ENCODE results near the gene ZMYM5.
"Not testable (repeated sequence)": the region's sequence is repeated elsewhere in the genome, so short reads cannot be mapped to it uniquely, and the experiment has no call there.

The ZMYM5 gene

DNA sequence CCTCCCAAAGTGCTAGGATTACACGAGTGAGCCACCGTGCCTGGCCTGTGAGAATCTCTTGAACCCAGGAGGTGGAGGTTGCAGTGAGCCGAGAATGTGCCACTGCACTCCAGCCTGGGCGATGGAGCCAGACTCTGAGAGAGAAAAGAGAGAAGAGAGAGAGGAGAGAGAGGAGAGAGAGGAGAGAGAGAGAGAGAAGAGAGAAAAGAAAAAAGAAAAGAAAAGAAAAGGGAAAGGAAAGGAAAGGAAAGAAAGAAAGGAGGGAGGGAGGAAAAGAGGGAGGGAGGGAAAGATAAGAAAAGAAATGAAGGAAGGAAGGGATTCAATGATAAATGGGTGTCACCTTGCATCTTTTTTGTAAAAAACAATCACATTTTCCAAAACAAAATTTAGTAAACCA is 57.7 kb downstream of the ZMYM5 start:
- Histone ChIP-seq H3K27me3 (ENCODE audit: insufficient read depth, low read depth) (no peaks in the 10 kb centered on the region), H3K4me3 (IDR thresholded peaks at IDR 0.05; ENCODE audit: insufficient read depth, low read depth, low read length) (no peak overlapping the region), H3K79me2 (ENCODE audit: insufficient read depth, low read depth) (no peaks in the 10 kb centered on the region), H4K20me1 (ENCODE audit: insufficient read depth) (no peaks in the 10 kb centered on the region), H3K36me3 (ENCODE audit: insufficient read depth) (no peaks in the 10 kb centered on the region), H3K4me1 (ENCODE audit: low read depth, poor library complexity, severe bottlenecking) (no peaks in the 10 kb centered on the region), H2AFZ (ENCODE audit: low read depth) (no peak overlapping the region), H3K27ac (no peak overlapping the region), H3K9ac (no peak overlapping the region), H3K4me2 (no peak overlapping the region)
- TF ChIP-seq, protein P1, sequence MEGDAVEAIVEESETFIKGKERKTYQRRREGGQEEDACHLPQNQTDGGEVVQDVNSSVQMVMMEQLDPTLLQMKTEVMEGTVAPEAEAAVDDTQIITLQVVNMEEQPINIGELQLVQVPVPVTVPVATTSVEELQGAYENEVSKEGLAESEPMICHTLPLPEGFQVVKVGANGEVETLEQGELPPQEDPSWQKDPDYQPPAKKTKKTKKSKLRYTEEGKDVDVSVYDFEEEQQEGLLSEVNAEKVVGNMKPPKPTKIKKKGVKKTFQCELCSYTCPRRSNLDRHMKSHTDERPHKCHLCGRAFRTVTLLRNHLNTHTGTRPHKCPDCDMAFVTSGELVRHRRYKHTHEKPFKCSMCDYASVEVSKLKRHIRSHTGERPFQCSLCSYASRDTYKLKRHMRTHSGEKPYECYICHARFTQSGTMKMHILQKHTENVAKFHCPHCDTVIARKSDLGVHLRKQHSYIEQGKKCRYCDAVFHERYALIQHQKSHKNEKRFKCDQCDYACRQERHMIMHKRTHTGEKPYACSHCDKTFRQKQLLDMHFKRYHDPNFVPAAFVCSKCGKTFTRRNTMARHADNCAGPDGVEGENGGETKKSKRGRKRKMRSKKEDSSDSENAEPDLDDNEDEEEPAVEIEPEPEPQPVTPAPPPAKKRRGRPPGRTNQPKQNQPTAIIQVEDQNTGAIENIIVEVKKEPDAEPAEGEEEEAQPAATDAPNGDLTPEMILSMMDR (conservative IDR thresholded peaks at IDR 0.05; ENCODE audit: low read depth, low read length), result no peak

DNA sequence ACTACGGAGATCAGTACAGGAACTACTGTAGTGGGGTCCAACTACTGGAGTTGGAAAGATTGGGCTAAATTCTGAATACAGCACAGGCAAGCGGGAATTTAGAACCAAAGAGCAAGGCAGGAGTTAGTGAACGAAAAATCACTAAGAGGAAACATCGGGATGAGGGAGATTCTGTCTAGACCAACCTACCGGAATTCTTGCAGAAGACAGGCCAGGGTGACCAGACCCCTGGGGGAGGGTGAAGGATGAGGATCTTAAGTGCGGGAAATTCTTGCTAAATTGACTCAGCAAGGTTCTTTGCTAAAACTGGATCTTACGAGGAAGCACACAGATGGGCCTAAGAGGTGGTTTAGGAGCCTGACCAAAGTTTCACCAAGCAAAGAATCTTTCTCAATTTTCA is 67.5 kb downstream of the ZMYM5 start:
- no peak overlapping the region for H3K9ac ChIP-seq
- H2AFZ ChIP-seq (ENCODE audit: low read depth), result no peak overlapping the region
- no peak overlapping the region for H3K4me2 ChIP-seq
- H3K36me3 ChIP-seq (ENCODE audit: insufficient read depth), result no peaks in the 10 kb centered on the region
- no peaks in the 10 kb centered on the region for H3K4me1 ChIP-seq (ENCODE audit: low read depth, poor library complexity, severe bottlenecking)
- no peak overlapping the region for H3K27ac ChIP-seq
- no peaks in the 10 kb centered on the region for H3K79me2 ChIP-seq (ENCODE audit: insufficient read depth, low read depth)
- no peaks in the 10 kb centered on the region for H3K27me3 ChIP-seq (ENCODE audit: insufficient read depth, low read depth)
- H4K20me1 ChIP-seq (ENCODE audit: insufficient read depth), result no peaks in the 10 kb centered on the region
- no peak overlapping the region for H3K4me3 ChIP-seq (IDR thresholded peaks at IDR 0.05; ENCODE audit: insufficient read depth, low read depth, low read length)
- TF ChIP-seq, protein P1 (conservative IDR thresholded peaks at IDR 0.05; ENCODE audit: low read depth, low read length), result no peak

DNA sequence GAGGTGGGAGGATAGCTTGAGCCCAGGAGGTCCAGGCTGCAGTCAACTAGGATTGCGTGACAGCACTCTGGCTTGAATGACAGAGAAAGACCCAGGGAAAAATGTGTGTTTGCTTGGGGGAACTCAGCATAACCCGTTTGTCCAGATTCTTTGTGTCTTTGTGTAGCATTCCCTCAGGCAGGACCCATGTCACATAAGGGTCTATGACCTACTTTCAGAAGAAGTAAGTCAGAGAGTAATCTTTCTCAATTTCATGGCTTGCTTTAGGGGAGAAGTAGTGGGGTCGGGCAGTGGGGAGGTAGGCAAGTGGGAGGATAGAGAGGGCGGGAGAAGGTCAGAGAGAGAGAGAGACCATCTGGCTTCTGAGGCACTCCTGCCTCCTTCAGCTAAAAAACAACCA is 68.8 kb downstream of the ZMYM5 start:
- Histone ChIP-seq H4K20me1 (ENCODE audit: insufficient read depth) (no peaks in the 10 kb centered on the region), H3K79me2 (ENCODE audit: insufficient read depth, low read depth) (no peaks in the 10 kb centered on the region), H3K4me2 (no peak overlapping the region), H3K36me3 (ENCODE audit: insufficient read depth) (no peaks in the 10 kb centered on the region), H2AFZ (ENCODE audit: low read depth) (no peak overlapping the region), H3K9ac (no peak overlapping the region), H3K27me3 (ENCODE audit: insufficient read depth, low read depth) (no peaks in the 10 kb centered on the region), H3K27ac (no peak overlapping the region), H3K4me1 (ENCODE audit: low read depth, poor library complexity, severe bottlenecking) (no peaks in the 10 kb centered on the region), H3K4me3 (IDR thresholded peaks at IDR 0.05; ENCODE audit: insufficient read depth, low read depth, low read length) (no peak overlapping the region)
- TF ChIP-seq, protein P1 (conservative IDR thresholded peaks at IDR 0.05; ENCODE audit: low read depth, low read length), result no peak

DNA sequence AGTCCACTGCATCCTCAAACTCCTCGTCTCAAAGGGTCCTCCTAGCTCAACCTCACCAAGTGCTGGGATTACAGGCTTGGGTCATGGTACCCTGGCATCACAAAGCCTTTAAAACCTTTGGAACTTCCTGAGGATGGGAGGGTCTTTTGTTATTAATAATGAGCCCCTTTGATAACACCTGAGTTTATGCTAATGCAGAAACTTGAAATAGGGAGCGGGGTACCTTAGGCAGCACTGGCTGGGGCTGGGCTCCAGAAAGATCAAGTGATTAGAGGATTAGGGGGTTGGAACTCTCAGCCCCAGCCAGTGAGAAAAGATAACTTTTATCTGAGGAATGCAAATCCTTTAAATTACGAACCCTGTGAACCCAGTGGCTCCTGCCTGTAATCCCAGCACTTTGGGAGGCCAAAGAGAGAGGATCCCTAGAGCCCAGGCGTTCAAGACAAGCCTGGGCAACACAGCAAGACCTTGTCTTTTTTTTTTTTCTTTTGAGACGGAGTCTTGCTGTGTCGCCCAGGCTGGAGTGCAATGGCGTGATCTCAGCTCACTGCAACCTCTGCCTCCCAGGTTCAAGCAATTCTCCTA is 71.4 kb downstream of the ZMYM5 start:
- H3K4me1 ChIP-seq (ENCODE audit: low read depth, poor library complexity, severe bottlenecking), result no peaks in the 10 kb centered on the region
- no peaks in the 10 kb centered on the region for H3K36me3 ChIP-seq (ENCODE audit: insufficient read depth)
- TF ChIP-seq, protein P1 (conservative IDR thresholded peaks at IDR 0.05; ENCODE audit: low read depth, low read length), result no peak
- H3K27me3 ChIP-seq (ENCODE audit: insufficient read depth, low read depth), result no peaks in the 10 kb centered on the region
- no peak overlapping the region for H3K27ac ChIP-seq
- no peak overlapping the region for H3K4me2 ChIP-seq
- no peak overlapping the region for H3K9ac ChIP-seq
- H3K79me2 ChIP-seq (ENCODE audit: insufficient read depth, low read depth), result no peaks in the 10 kb centered on the region
- H4K20me1 ChIP-seq (ENCODE audit: insufficient read depth), result no peaks in the 10 kb centered on the region
- no peak overlapping the region for H2AFZ ChIP-seq (ENCODE audit: low read depth)
- no peak overlapping the region for H3K4me3 ChIP-seq (IDR thresholded peaks at IDR 0.05; ENCODE audit: insufficient read depth, low read depth, low read length)

DNA sequence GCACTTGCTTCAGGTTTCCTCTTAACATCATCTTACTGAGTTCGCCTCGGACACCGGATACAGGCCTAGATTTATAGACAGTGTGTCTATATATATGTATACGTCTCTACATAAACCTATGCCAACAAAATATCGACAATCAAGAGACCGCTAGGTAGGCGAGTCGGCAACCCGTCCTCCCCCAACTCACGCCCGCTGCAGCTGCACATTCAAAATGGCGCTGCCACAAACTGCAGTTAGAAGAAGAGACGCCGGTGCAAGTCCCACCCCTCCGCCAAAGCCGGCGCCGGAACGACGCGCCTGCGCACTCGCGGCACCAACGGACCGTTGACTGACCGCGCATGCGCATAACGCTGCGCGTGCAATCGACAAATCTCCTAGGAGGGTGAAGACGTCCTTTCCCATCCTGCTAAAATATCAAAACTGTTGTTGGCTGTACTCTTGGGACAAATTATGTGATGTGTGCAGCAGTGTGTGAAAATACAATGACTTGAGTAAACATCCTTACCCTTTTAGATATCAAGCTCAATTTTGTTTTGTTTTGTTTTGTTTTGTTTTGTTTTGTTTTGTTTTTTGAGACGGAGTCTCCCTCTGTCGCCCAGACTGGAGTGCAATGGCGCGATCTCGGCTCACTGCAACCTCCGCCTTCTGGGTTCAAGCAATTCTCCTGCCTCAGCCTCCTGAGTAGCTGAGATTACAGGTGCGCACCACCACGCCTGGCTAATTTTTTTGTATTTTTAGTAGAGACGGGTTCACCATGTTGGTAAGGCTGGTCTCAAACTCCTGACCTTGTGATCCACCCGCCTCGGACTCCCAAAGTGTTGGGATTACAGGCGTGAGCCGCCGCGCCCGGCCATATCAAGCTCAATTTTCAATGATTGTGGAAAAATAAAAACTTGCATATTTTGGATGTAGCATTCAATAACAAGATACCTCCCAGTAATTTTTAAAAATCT is 80.4 kb downstream of the ZMYM5 start, which contains the start of gene PSPC1:
TSS of gene PSPC1 (minus strand) at position 219 of the 956 bp plus-strand sequence. CDS start at position 31, 188 bp downstream.
- not testable (repeated sequence) for H4K20me1 ChIP-seq (ENCODE audit: insufficient read depth); H3K36me3 ChIP-seq (ENCODE audit: insufficient read depth); H3K27me3 ChIP-seq (ENCODE audit: insufficient read depth, low read depth); H3K4me3 ChIP-seq (IDR thresholded peaks at IDR 0.05; ENCODE audit: insufficient read depth, low read depth, low read length); H3K4me1 ChIP-seq (ENCODE audit: low read depth, poor library complexity, severe bottlenecking)
- H2AFZ ChIP-seq (ENCODE audit: low read depth), result peak within 1 kb of the TSS; percentile 53
- peak within 1 kb of the TSS; percentile 81 for H3K9ac ChIP-seq
- H3K79me2 ChIP-seq (ENCODE audit: insufficient read depth, low read depth), result peaks cover 19% of the 10 kb centered on the region
- H3K27ac ChIP-seq, result peak within 1 kb of the TSS; percentile 86
- peak within 1 kb of the TSS; percentile 55 for H3K4me2 ChIP-seq

All from KMS-11 (cell line).